Tibial nerve (tissue), 4 donors: Measurements from ENCODE around the gene ELMO1. TPM values are rescaled to one million over a fixed set of nuclear protein-coding genes. Genes with fewer than 3 reads are reported as not detected.
A peak's percentile ranks its signal among the peaks of the same experiment; 100 is the strongest.

Experiments used
- DNase-seq, 2 donors: peaks; one replicate each; pipeline ENCODE4 v3.0.0-alpha.2; 2019; ENCODE audit warnings: low spot score in 2 of 2
- H3K27ac ChIP-seq, 4 donors: fragments of 200-600 bp; sonication (generic) in 3 of 4; one replicate each; pipeline ENCODE4 v1.5.1; 2017 to 2019; ENCODE audit warnings: mild to moderate bottlenecking in 1 of 4
- H3K27me3 ChIP-seq, 2 donors: fragments of 200-600 bp; sonication (generic) in 1 of 2; one replicate each; pipeline versions ENCODE4 v1.5.1 to v1.6.0; 2017 to 2019
- H3K36me3 ChIP-seq, 3 donors: fragments of 200-600 bp; sonication (generic); one replicate each; pipeline ENCODE4 v1.5.1; 2018 to 2019
- H3K4me1 ChIP-seq, 4 donors: fragments of 200-600 bp; sonication (generic) in 3 of 4; one replicate each; pipeline ENCODE4 v1.5.1; 2017 to 2019
- H3K4me3 ChIP-seq, 4 donors: fragments of 200-600 bp; sonication (generic) in 3 of 4; one replicate each; pipeline ENCODE4 v1.5.1; 2017 to 2019; ENCODE audit warnings: mild to moderate bottlenecking in 1 of 4, moderate library complexity in 1 of 4
- H3K9me3 ChIP-seq, 4 donors: fragments of 200-600 bp; sonication (generic) in 3 of 4; one replicate each; pipeline ENCODE4 v1.5.1; 2017 to 2019
- CTCF ChIP-seq, 5 experiments: fragments of 200-600 bp in 3 of 5; fragments of 450-650 bp in 2 of 5; sonication (generic) in 3 of 5; IDR thresholded peaks; one replicate each; pipeline ENCODE4 v1.5.1; 2016 to 2019; ENCODE audit warnings: antibody characterized with exemption in 5 of 5, mild to moderate bottlenecking in 3 of 5, moderate library complexity in 2 of 5
- EP300 ChIP-seq, 2 donors: sonication (generic); formaldehyde crosslinking; IDR thresholded peaks; one replicate each; pipeline ENCODE4 v1.6.1; 2017; ENCODE audit warnings: antibody characterized with exemption in 2 of 2, mild to moderate bottlenecking in 1 of 2
- POLR2A ChIP-seq, 2 donors: fragments of 450-650 bp; IDR thresholded peaks; one replicate each; pipeline ENCODE4 v1.6.1; 2017; ENCODE audit warnings: antibody characterized with exemption in 2 of 2, mild to moderate bottlenecking in 2 of 2, moderate library complexity in 2 of 2
- WGBS, 2 donors: methylation state at CpG; one replicate each; pipeline ENCODE4 v1.1.5; 2018; 5-methylcytosine and 5-hydroxymethylcytosine counted together
- total RNA-seq, 4 donors: library from RNA; depleted of rRNA; stranded (reverse); fragments of >200 nt; gene quantifications; one replicate each; pipeline ENCODE4 v1.1.0, GENCODE V29; 2016

The ELMO1 gene
- total RNA-seq, 4 donors from 2014 or later: 196 to 328 (median 268) TPM

GRCh38 chr7:36928311-36928710, 520.4 kb downstream of the ELMO1 start:
- H3K9me3 ChIP-seq: no peaks in the 10 kb centered on the region
- H3K27ac ChIP-seq: no peak overlapping the region
- TF ChIP-seq POLR2A (IDR thresholded peaks at IDR 0.05) (no peak), EP300 (IDR thresholded peaks at IDR 0.05) (no peak), CTCF (IDR thresholded peaks at IDR 0.05) (no peak)
- H3K4me3 ChIP-seq: no peak overlapping the region
- 89 to 96% methylated on average over 5 of the region's 5 CpGs for WGBS, 2 donors
- H3K27me3 ChIP-seq: no peaks in the 10 kb centered on the region
- DNase-seq: no peak
- peaks cover 0 to 31% (median 7%) of the 10 kb centered on the region in 4 donors for H3K4me1 ChIP-seq
- peaks cover 0 to 8% (median 0%) of the 10 kb centered on the region in 3 donors for H3K36me3 ChIP-seq

GRCh38 chr7:36925691-36926090, 523.0 kb downstream of the ELMO1 start:
- TF ChIP-seq CTCF (IDR thresholded peaks at IDR 0.05) (no peak), EP300 (IDR thresholded peaks at IDR 0.05) (no peak), POLR2A (IDR thresholded peaks at IDR 0.05) (no peak)
- Histone ChIP-seq H3K36me3 (peaks cover 0 to 3% (median 0%) of the 10 kb centered on the region in 3 donors), H3K27me3 (no peaks in the 10 kb centered on the region), H3K4me1 (peaks cover 0 to 36% (median 8%) of the 10 kb centered on the region in 4 donors), H3K9me3 (no peaks in the 10 kb centered on the region), H3K4me3 (no peak overlapping the region), H3K27ac (no peak overlapping the region)
- no peak for DNase-seq
- WGBS, 2 donors: 82 to 87% methylated on average over 3 of the region's 3 CpGs

GRCh38 chr7:36925207-36925606, 523.5 kb downstream of the ELMO1 start:
- peaks cover 0 to 4% (median 0%) of the 10 kb centered on the region in 3 donors for H3K36me3 ChIP-seq
- 60 to 63% methylated on average over 5 of the region's 5 CpGs for WGBS, 2 donors
- no peaks in the 10 kb centered on the region for H3K9me3 ChIP-seq
- H3K27ac ChIP-seq: no peak overlapping the region
- DNase-seq: no peak
- H3K4me1 ChIP-seq: peaks cover 0 to 36% (median 8%) of the 10 kb centered on the region in 4 donors
- no peak for TF ChIP-seq CTCF (IDR thresholded peaks at IDR 0.05)
- no peak for TF ChIP-seq EP300 (IDR thresholded peaks at IDR 0.05)
- TF ChIP-seq POLR2A (IDR thresholded peaks at IDR 0.05): no peak
- no peak overlapping the region for H3K4me3 ChIP-seq
- no peaks in the 10 kb centered on the region for H3K27me3 ChIP-seq

GRCh38 chr7:36923943-36924436, 524.7 kb downstream of the ELMO1 start:
- 61 to 72% methylated on average over 3 of the region's 3 CpGs for WGBS, 2 donors
- no peak overlapping the region for H3K4me3 ChIP-seq
- TF ChIP-seq POLR2A (IDR thresholded peaks at IDR 0.05) (no peak), EP300 (IDR thresholded peaks at IDR 0.05) (peak in 1 of 2 donors; percentile 20)
- peaks cover 0 to 4% (median 0%) of the 10 kb centered on the region in 3 donors for H3K36me3 ChIP-seq
- no peak overlapping the region for H3K27ac ChIP-seq
- H3K27me3 ChIP-seq: no peaks in the 10 kb centered on the region
- H3K9me3 ChIP-seq: no peaks in the 10 kb centered on the region
- DNase-seq: no peak
- H3K4me1 ChIP-seq: peaks cover 0 to 33% (median 8%) of the 10 kb centered on the region in 4 donors

- H3K9me3 ChIP-seq: no peaks in the 10 kb centered on the region
- TF ChIP-seq CTCF (IDR thresholded peaks at IDR 0.05) (no peak), EP300 (IDR thresholded peaks at IDR 0.05) (no peak)
- DNase-seq: no peak
- H3K4me3 ChIP-seq: no peak overlapping the region
- H3K4me1 ChIP-seq: peaks cover 0 to 33% (median 8%) of the 10 kb centered on the region in 4 donors
- no peak overlapping the region for H3K27ac ChIP-seq
- no peaks in the 10 kb centered on the region for H3K27me3 ChIP-seq
- peaks cover 0 to 4% (median 0%) of the 10 kb centered on the region in 3 donors for H3K36me3 ChIP-seq
These were observed 525.5 kb downstream of the ELMO1 start for GRCh38 chr7:36923185-36923584.
